Measurements from ENCODE around the gene TOP1. TPM values are rescaled to one million over a fixed set of nuclear protein-coding genes. Genes with fewer than 3 reads are reported as not detected.

The TOP1 gene
- polyA plus RNA-seq, 2 of the 4 experiments (the other 2 are of a cell fraction) = 20.8 to 70.6 TPM

DNA sequence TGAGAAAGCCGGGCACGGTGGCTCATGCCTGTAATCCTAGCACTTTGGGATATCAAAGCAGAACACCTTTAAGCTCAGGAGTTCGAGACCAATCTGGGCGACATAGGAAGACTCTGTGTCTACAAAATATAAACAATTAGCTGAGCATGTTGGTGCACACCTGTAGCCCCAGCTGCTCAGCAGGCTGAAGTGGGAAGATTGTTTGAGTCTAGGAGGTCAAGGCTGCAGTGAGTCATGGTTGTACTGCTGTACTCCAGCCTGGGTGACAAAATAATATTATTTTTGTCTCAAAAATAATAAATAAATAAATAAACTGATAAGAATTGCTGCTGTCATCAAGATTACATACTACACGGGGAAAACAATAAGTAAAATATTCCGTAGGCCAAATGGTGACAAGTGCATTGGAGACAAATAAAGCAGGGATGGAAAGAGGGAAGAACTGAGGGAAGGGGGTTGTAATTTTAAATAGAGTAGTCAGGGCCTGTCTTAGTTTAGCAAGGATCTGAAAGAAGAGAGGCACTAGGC, 14.0 kb upstream of the TOP1 start:
- Histone ChIP-seq H3K4me3 (no peak overlapping the region), H3K9me3 (no peaks in the 10 kb centered on the region), H3K4me2 (no peak overlapping the region), H3K27ac (no peak overlapping the region), H3K4me1 (peaks cover 5% of the 10 kb centered on the region; the same call in 1 of the 3 replicates)
- DNase-seq (ENCODE audit: low read depth in 1 of 2, low spot score in 1 of 2) (no peak), FAIRE-seq (no peak), ATAC-seq (no peak)
- WGBS (ENCODE audit: missing lambda C conversion rate) = 89% methylated on average over 6 of the region's 6 CpGs
- ChIA-PET CTCF (no interaction called here), POLR2A (no interaction called here)
- no peak for TF ChIP-seq NR3C1 (IDR thresholded peaks at IDR 0.05)
- TF ChIP-seq POLR2AphosphoS2 (conservative IDR thresholded peaks at IDR 0.05; ENCODE audit: low read length) = no peak
- TF ChIP-seq ZC3H11A (IDR thresholded peaks at IDR 0.05) = no peak
- TF ChIP-seq HOXB13 (CRISPR knock-in tag; IDR thresholded peaks at IDR 0.05; ENCODE audit: low read depth) = no peak
- TF ChIP-seq RARB (CRISPR knock-in tag; IDR thresholded peaks at IDR 0.05) = no peak
- no peak for TF ChIP-seq CBX2 (IDR thresholded peaks at IDR 0.05; ENCODE audit: borderline replicate concordance, low read depth)
- no peak for TF ChIP-seq RCOR1 (IDR thresholded peaks at IDR 0.05; ENCODE audit: low read depth, low read length)
- no peak for TF ChIP-seq EHF (CRISPR knock-in tag; IDR thresholded peaks at IDR 0.05)
- TF ChIP-seq TP53 (CRISPR knock-in tag; IDR thresholded peaks at IDR 0.05) = no peak
- no peak for TF ChIP-seq HES2 (IDR thresholded peaks at IDR 0.05)
- no peak for TF ChIP-seq MAZ (IDR thresholded peaks at IDR 0.05; ENCODE audit: borderline replicate concordance, low read depth, low read length)
- TF ChIP-seq, protein P1, sequence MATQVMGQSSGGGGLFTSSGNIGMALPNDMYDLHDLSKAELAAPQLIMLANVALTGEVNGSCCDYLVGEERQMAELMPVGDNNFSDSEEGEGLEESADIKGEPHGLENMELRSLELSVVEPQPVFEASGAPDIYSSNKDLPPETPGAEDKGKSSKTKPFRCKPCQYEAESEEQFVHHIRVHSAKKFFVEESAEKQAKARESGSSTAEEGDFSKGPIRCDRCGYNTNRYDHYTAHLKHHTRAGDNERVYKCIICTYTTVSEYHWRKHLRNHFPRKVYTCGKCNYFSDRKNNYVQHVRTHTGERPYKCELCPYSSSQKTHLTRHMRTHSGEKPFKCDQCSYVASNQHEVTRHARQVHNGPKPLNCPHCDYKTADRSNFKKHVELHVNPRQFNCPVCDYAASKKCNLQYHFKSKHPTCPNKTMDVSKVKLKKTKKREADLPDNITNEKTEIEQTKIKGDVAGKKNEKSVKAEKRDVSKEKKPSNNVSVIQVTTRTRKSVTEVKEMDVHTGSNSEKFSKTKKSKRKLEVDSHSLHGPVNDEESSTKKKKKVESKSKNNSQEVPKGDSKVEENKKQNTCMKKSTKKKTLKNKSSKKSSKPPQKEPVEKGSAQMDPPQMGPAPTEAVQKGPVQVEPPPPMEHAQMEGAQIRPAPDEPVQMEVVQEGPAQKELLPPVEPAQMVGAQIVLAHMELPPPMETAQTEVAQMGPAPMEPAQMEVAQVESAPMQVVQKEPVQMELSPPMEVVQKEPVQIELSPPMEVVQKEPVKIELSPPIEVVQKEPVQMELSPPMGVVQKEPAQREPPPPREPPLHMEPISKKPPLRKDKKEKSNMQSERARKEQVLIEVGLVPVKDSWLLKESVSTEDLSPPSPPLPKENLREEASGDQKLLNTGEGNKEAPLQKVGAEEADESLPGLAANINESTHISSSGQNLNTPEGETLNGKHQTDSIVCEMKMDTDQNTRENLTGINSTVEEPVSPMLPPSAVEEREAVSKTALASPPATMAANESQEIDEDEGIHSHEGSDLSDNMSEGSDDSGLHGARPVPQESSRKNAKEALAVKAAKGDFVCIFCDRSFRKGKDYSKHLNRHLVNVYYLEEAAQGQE (IDR thresholded peaks at IDR 0.05) = no peak
- TF ChIP-seq MYC (IDR thresholded peaks at IDR 0.05; ENCODE audit: borderline replicate concordance, low read length) = no peak
- no peak for TF ChIP-seq CEBPB (IDR thresholded peaks at IDR 0.05)
- TF ChIP-seq, protein P2, sequence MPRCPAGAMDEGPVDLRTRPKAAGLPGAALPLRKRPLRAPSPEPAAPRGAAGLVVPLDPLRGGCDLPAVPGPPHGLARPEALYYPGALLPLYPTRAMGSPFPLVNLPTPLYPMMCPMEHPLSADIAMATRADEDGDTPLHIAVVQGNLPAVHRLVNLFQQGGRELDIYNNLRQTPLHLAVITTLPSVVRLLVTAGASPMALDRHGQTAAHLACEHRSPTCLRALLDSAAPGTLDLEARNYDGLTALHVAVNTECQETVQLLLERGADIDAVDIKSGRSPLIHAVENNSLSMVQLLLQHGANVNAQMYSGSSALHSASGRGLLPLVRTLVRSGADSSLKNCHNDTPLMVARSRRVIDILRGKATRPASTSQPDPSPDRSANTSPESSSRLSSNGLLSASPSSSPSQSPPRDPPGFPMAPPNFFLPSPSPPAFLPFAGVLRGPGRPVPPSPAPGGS (IDR thresholded peaks at IDR 0.05) = no peak
- TF ChIP-seq, protein P3, sequence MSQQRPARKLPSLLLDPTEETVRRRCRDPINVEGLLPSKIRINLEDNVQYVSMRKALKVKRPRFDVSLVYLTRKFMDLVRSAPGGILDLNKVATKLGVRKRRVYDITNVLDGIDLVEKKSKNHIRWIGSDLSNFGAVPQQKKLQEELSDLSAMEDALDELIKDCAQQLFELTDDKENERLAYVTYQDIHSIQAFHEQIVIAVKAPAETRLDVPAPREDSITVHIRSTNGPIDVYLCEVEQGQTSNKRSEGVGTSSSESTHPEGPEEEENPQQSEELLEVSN (IDR thresholded peaks at IDR 0.05; ENCODE audit: borderline replicate concordance, low read depth) = no peak
- no peak for TF ChIP-seq EP300 (IDR thresholded peaks at IDR 0.05)
- TF ChIP-seq KDM1A (IDR thresholded peaks at IDR 0.05; ENCODE audit: low read depth) = no peak
- TF ChIP-seq CTCF (IDR thresholded peaks at IDR 0.05) = no peak

Data from A549 (cell line).